GM12892 (cell line): ENCODE data around the gene MRPS12.

ENCODE experiments used
- POLR2A ChIP-seq: IDR thresholded peaks from 2 replicates; pipeline ENCODE4 v1.6.1; 2011; ENCODE audit warnings: low read depth, low read length, control low read depth
- TAF1 ChIP-seq: IDR thresholded peaks from 2 replicates; pipeline ENCODE4 v1.6.1; 2011; ENCODE audit warnings: low read depth, mild to moderate bottlenecking, control low read depth, low read length, borderline replicate concordance

DNA sequence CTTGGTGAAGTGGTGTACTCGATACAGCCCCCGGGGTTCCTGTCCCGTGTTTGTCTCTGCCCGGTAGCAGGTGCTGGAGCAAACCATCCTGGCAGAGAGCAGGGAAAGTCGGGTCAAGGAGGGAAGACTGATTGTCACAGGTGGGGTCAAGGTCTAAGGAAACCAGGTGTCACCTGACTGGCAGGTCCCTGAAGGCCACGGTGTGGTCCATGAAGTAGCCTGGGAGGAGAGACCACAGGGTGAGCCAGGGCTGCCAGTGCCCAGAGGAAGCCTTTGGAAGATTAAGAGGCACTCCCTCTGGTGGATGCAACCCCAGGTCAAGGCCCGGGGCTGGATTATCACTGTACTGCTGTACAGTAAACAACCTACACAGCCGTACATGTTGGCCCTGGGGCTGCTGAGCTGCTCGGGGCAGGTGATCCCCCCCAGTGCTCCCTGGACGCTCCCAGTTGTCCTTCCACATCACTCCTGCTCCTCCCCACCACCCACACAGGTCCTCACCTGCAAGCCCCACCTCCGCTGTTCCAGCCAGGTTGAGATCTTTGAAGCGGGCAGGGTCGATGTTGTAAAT lies 12.7 kb upstream of the MRPS12 start:
- TF ChIP-seq POLR2A, result no peak
- TF ChIP-seq TAF1, result no peak
